ENCODE measurements around the gene STAT5B. TPM values are rescaled to one million over a fixed set of nuclear protein-coding genes. Genes with fewer than 3 reads are reported as not detected.
A peak's percentile ranks its signal among the peaks of the same experiment; 100 is the strongest.

The STAT5B gene
- total and polyA plus RNA-seq, 2 of the 13 experiments (the other 11 are each of a cell fraction or from before 2014, with no cell fraction given): 21.0 to 42.8 TPM

DNA sequence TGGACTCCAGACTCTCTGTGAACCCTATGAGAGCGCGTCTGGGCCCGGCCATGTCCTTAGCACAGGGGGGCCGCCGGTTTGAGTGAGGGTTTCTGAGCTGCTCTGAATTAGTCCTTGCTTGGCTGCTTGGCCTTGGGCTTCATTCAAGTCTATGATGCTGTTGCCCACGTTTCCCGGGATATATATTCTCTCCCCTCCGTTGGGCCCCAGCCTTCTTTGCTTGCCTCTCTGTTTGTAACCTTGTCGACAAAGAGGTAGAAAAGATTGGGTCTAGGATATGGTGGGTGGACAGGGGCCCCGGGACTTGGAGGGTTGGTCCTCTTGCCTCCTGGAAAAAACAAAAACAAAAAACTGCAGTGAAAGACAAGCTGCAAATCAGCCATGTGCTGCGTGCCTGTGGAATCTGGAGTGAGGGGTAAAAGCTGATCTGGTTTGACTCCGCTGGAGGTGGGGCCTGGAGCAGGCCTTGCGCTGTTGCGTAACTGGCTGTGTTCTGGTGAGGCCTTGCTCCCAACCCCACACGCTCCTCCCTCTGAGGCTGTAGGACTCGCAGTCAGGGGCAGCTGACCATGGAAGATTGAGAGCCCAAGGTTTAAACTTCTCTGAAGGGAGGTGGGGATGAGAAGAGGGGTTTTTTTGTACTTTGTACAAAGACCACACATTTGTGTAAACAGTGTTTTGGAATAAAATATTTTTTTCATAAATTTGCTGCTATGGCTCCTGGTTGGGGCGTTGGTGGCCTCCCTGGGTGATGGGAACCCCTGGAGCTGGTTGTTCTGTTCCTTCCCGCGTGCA lies 35.2 kb upstream of the STAT5B start (continued):
- peak; percentile 73; the same call in 1 of the 2 replicates for TF ChIP-seq ZNF709 (CRISPR knock-in tag; IDR thresholded peaks at IDR 0.05)
- TF ChIP-seq GMEB1 (CRISPR knock-in tag; IDR thresholded peaks at IDR 0.05; ENCODE audit: borderline replicate concordance): peak; percentile 37; the same call in 1 of the 2 replicates
- TF ChIP-seq, protein P1, sequence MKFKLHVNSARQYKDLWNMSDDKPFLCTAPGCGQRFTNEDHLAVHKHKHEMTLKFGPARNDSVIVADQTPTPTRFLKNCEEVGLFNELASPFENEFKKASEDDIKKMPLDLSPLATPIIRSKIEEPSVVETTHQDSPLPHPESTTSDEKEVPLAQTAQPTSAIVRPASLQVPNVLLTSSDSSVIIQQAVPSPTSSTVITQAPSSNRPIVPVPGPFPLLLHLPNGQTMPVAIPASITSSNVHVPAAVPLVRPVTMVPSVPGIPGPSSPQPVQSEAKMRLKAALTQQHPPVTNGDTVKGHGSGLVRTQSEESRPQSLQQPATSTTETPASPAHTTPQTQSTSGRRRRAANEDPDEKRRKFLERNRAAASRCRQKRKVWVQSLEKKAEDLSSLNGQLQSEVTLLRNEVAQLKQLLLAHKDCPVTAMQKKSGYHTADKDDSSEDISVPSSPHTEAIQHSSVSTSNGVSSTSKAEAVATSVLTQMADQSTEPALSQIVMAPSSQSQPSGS (CRISPR knock-in tag; IDR thresholded peaks at IDR 0.05): peak; percentile 87
- TF ChIP-seq, protein P2, sequence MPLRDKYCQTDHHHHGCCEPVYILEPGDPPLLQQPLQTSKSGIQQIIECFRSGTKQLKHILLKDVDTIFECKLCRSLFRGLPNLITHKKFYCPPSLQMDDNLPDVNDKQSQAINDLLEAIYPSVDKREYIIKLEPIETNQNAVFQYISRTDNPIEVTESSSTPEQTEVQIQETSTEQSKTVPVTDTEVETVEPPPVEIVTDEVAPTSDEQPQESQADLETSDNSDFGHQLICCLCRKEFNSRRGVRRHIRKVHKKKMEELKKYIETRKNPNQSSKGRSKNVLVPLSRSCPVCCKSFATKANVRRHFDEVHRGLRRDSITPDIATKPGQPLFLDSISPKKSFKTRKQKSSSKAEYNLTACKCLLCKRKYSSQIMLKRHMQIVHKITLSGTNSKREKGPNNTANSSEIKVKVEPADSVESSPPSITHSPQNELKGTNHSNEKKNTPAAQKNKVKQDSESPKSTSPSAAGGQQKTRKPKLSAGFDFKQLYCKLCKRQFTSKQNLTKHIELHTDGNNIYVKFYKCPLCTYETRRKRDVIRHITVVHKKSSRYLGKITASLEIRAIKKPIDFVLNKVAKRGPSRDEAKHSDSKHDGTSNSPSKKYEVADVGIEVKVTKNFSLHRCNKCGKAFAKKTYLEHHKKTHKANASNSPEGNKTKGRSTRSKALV (CRISPR knock-in tag; IDR thresholded peaks at IDR 0.05): peak; percentile 57; the same call in 1 of the 2 replicates
- TF ChIP-seq ZNF230 (CRISPR knock-in tag; IDR thresholded peaks at IDR 0.05): 0 out of 2 replicates have a peak, but pooled peaks have one; percentile 9
- 0 out of 2 replicates have a peak, but pooled peaks have one; percentile 14 for TF ChIP-seq PHF21A (CRISPR knock-in tag; IDR thresholded peaks at IDR 0.05)
- TF ChIP-seq ONECUT2 (CRISPR knock-in tag; IDR thresholded peaks at IDR 0.05): 0 out of 2 replicates have a peak, but pooled peaks have one; percentile 12
- TF ChIP-seq ZNF891 (CRISPR knock-in tag; IDR thresholded peaks at IDR 0.05): 0 out of 2 replicates have a peak, but pooled peaks have one; percentile 15
- TF ChIP-seq ZNF558 (CRISPR knock-in tag; IDR thresholded peaks at IDR 0.05; ENCODE audit: borderline replicate concordance): no peak
- TF ChIP-seq LCORL (IDR thresholded peaks at IDR 0.05): no peak
- peak; percentile 92 for TF ChIP-seq LCORL (CRISPR knock-in tag; IDR thresholded peaks at IDR 0.05)
- no peak for TF ChIP-seq RARG (CRISPR knock-in tag; IDR thresholded peaks at IDR 0.05; ENCODE audit: low read depth)
- peak; percentile 71; the same call in 1 of the 2 replicates for TF ChIP-seq ZBTB7B (CRISPR knock-in tag; IDR thresholded peaks at IDR 0.05)
- TF ChIP-seq GLMP (CRISPR knock-in tag; IDR thresholded peaks at IDR 0.05; ENCODE audit: borderline replicate concordance): no peak
- 0 out of 2 replicates have a peak, but pooled peaks have one; percentile 77 for TF ChIP-seq ZNF430 (CRISPR knock-in tag; IDR thresholded peaks at IDR 0.05)
- TF ChIP-seq, protein P3, sequence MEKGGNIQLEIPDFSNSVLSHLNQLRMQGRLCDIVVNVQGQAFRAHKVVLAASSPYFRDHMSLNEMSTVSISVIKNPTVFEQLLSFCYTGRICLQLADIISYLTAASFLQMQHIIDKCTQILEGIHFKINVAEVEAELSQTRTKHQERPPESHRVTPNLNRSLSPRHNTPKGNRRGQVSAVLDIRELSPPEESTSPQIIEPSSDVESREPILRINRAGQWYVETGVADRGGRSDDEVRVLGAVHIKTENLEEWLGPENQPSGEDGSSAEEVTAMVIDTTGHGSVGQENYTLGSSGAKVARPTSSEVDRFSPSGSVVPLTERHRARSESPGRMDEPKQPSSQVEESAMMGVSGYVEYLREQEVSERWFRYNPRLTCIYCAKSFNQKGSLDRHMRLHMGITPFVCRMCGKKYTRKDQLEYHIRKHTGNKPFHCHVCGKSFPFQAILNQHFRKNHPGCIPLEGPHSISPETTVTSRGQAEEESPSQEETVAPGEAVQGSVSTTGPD (CRISPR knock-in tag; IDR thresholded peaks at IDR 0.05): peak; percentile 88
- peak; percentile 89 for TF ChIP-seq ZNF644 (CRISPR knock-in tag; IDR thresholded peaks at IDR 0.05; ENCODE audit: low read depth)
- TF ChIP-seq ZSCAN9 (CRISPR knock-in tag; IDR thresholded peaks at IDR 0.05; ENCODE audit: borderline replicate concordance): peak; percentile 53; the same call in 1 of the 2 replicates
- no peak for TF ChIP-seq ZNF484 (CRISPR knock-in tag; IDR thresholded peaks at IDR 0.05; ENCODE audit: borderline replicate concordance, low read depth)
- peak; percentile 91 for TF ChIP-seq SAP130 (CRISPR knock-in tag; IDR thresholded peaks at IDR 0.05; ENCODE audit: low read depth)
